Measurements from ENCODE around the gene EPHA2. TPM values are rescaled to one million over a fixed set of nuclear protein-coding genes. Genes with fewer than 3 reads are reported as not detected.

EPHA2 gene
- polyA plus RNA-seq, 1 of the 3 experiments (the other 2 are of a cell fraction), result 126 TPM

DNA sequence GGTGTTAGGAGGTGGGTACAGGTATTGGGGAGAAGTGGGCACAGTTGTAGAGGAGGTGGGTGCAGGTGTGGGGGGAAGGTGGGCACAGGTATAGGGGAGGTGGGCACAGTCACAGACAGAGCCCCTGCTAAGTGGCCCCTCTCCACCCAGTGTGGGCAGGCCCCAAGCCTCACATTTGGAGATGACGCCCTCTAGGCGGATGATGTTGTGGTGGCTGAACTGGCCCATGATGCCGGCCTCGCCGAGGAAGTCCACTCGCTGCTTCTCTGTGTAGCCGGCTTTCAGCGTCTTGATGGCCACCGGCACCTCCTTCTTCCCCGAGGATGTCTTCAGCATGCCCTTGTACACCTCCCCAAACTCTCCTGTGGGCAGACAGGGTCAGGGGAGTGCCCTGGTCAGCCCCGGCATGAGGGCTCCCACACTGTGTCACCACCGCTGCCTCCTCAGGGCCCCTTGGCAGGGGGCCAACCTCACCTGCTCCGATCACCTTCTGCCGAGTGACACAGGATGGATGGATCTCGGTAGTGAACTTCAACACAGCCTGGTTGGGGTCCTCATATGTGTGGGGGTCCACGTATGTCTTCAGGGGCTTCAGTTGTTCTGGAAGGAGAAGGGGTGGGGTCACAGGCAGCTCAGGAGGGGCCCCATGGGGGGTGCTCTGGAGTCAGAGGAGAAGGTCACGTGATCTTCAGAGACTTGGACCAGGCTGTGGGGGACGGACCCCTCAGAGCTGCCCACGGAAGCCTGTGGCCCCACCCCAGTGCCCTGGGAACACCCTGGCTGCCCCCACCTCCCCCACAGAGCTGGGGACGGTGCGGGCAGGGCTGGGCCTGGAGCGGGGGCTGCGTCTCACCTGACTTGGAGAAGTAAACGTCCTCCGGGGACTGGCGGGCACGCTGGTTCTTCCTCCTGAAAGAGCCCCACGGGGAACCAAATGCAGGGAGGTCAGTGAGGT, 22.6 kb downstream of the EPHA2 start:
- Histone ChIP-seq H3K9me2 (no peaks in the 10 kb centered on the region), H3F3A (replicated peaks; ENCODE audit: insufficient read depth) (peaks cover 4% of the 10 kb centered on the region), H4K20me1 (ENCODE audit: insufficient read depth) (peaks cover 9% of the 10 kb centered on the region; the same call in 1 of the 2 replicates), H3K4me3 (ENCODE audit: low read depth in 2 of 2, low read length in 1 of 2) (no peak overlapping the region), H2AFZ (ENCODE audit: low read depth) (no peak overlapping the region), H3K4me2 (no peak overlapping the region), H3K79me2 (ENCODE audit: insufficient read depth) (peaks cover 53% of the 10 kb centered on the region), H3K4me1 (ENCODE audit: control insufficient read depth in 1 of 2, insufficient read depth in 2 of 2, low read depth in 1 of 2, low read length in 1 of 2) (peaks cover 0 to under 1% of the 10 kb centered on the region in 2 experiments; a peak in 1 of 4 replicates), H3K27me3 (ENCODE audit: insufficient read depth) (no peaks in the 10 kb centered on the region), H3K9ac (no peak overlapping the region), H3K9me3 (no peaks in the 10 kb centered on the region), H3K36me3 (replicated peaks in 1 of 2; ENCODE audit: control insufficient read depth in 1 of 2, insufficient read depth in 2 of 2, low read length in 1 of 2) (peaks cover 59 to 76% of the 10 kb centered on the region in 2 experiments), H3K27ac (ENCODE audit: low read depth in 2 of 2, low read length in 1 of 2) (no peak overlapping the region)
- TF ChIP-seq CHD2 (IDR thresholded peaks at IDR 0.05; ENCODE audit: low read length, partially characterized antibody) (no peak), RFX5 (IDR thresholded peaks at IDR 0.05; ENCODE audit: low read length) (no peak), POLR2AphosphoS5 (IDR thresholded peaks at IDR 0.05; ENCODE audit: low read depth, low read length) (no peak), ELF1 (IDR thresholded peaks at IDR 0.05) (no peak), TCF12 (IDR thresholded peaks at IDR 0.05) (no peak), FOXM1 (IDR thresholded peaks at IDR 0.05; ENCODE audit: low read depth) (no peak), RXRA (IDR thresholded peaks at IDR 0.05; ENCODE audit: borderline replicate concordance, low read depth) (no peak), YY1 (IDR thresholded peaks at IDR 0.05; ENCODE audit: low read depth) (no peak), MXI1 (IDR thresholded peaks at IDR 0.05; ENCODE audit: low read depth, low read length) (no peak)
- ChIA-PET POLR2A (no interaction called here), CTCF (interaction anchor here (0.8 kb wide), 1 partner anchor 51 kb away, joined by 3 read pairs; no protein-coding TSS in a partner anchor)
- WGBS (ENCODE audit: low lambda C conversion rate), result 82% methylated on average over 3 of the region's 28 CpGs
- DNase-seq, result no peak

DNA sequence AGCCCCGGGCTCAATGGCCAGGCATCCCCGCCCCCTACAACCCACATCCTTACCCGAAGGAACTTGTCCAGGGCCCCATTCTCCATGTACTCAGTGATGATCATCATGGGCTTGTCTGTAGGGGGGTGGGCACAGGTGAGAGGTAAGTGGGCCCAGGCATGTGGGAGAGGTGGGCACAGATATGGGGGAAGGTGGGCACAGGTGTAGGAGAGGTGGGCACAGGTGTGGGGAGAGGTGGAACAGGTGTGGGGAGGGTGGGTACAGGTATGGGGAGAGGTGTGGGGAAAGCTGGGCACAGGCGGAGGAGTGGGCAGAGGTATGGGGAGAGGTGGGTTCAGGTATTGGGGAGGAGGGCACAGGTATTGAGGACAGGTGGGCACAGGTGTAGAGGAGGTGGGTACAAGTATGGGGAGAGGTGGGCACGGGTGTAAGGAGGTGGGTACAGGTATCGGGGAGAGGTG, 23.5 kb downstream of the EPHA2 start:
- POLR2A ChIA-PET, result no interaction called here
- TF ChIP-seq SMC3 (IDR thresholded peaks at IDR 0.05; ENCODE audit: low read depth, low read length) (no peak), POLR2AphosphoS5 (IDR thresholded peaks at IDR 0.05; ENCODE audit: low read depth, low read length) (no peak), TAF1 (IDR thresholded peaks at IDR 0.05; ENCODE audit: borderline replicate concordance, low read depth, low read length) (no peak), GATA2 (CRISPR knock-in tag; IDR thresholded peaks at IDR 0.05) (no peak), JUND (IDR thresholded peaks at IDR 0.05) (no peak), CHD2 (IDR thresholded peaks at IDR 0.05; ENCODE audit: low read length, partially characterized antibody) (no peak), GABPA (IDR thresholded peaks at IDR 0.05; ENCODE audit: low read depth) (no peak), TEAD4 (IDR thresholded peaks at IDR 0.05; ENCODE audit: borderline replicate concordance, insufficient read depth) (no peak), FOSL2 (IDR thresholded peaks at IDR 0.05; ENCODE audit: borderline replicate concordance, low read depth) (no peak), RCOR1 (IDR thresholded peaks at IDR 0.05; ENCODE audit: low read length) (no peak), NRF1 (IDR thresholded peaks at IDR 0.05; ENCODE audit: low read depth, low read length) (no peak), MXI1 (IDR thresholded peaks at IDR 0.05; ENCODE audit: low read depth, low read length) (no peak)
- TF ChIP-seq, protein P1, sequence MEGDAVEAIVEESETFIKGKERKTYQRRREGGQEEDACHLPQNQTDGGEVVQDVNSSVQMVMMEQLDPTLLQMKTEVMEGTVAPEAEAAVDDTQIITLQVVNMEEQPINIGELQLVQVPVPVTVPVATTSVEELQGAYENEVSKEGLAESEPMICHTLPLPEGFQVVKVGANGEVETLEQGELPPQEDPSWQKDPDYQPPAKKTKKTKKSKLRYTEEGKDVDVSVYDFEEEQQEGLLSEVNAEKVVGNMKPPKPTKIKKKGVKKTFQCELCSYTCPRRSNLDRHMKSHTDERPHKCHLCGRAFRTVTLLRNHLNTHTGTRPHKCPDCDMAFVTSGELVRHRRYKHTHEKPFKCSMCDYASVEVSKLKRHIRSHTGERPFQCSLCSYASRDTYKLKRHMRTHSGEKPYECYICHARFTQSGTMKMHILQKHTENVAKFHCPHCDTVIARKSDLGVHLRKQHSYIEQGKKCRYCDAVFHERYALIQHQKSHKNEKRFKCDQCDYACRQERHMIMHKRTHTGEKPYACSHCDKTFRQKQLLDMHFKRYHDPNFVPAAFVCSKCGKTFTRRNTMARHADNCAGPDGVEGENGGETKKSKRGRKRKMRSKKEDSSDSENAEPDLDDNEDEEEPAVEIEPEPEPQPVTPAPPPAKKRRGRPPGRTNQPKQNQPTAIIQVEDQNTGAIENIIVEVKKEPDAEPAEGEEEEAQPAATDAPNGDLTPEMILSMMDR (IDR thresholded peaks at IDR 0.05), result no peak
- TF ChIP-seq, protein P2, sequence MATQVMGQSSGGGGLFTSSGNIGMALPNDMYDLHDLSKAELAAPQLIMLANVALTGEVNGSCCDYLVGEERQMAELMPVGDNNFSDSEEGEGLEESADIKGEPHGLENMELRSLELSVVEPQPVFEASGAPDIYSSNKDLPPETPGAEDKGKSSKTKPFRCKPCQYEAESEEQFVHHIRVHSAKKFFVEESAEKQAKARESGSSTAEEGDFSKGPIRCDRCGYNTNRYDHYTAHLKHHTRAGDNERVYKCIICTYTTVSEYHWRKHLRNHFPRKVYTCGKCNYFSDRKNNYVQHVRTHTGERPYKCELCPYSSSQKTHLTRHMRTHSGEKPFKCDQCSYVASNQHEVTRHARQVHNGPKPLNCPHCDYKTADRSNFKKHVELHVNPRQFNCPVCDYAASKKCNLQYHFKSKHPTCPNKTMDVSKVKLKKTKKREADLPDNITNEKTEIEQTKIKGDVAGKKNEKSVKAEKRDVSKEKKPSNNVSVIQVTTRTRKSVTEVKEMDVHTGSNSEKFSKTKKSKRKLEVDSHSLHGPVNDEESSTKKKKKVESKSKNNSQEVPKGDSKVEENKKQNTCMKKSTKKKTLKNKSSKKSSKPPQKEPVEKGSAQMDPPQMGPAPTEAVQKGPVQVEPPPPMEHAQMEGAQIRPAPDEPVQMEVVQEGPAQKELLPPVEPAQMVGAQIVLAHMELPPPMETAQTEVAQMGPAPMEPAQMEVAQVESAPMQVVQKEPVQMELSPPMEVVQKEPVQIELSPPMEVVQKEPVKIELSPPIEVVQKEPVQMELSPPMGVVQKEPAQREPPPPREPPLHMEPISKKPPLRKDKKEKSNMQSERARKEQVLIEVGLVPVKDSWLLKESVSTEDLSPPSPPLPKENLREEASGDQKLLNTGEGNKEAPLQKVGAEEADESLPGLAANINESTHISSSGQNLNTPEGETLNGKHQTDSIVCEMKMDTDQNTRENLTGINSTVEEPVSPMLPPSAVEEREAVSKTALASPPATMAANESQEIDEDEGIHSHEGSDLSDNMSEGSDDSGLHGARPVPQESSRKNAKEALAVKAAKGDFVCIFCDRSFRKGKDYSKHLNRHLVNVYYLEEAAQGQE (IDR thresholded peaks at IDR 0.05; ENCODE audit: low read depth, low read length), result no peak
- Histone ChIP-seq H3K27me3 (ENCODE audit: insufficient read depth) (no peaks in the 10 kb centered on the region), H3K4me2 (no peak overlapping the region), H3K4me1 (ENCODE audit: control insufficient read depth in 1 of 2, insufficient read depth in 2 of 2, low read depth in 1 of 2, low read length in 1 of 2) (peaks cover 0 to 10% of the 10 kb centered on the region in 2 experiments; a peak in 1 of 4 replicates), H3K36me3 (replicated peaks in 1 of 2; ENCODE audit: control insufficient read depth in 1 of 2, insufficient read depth in 2 of 2, low read length in 1 of 2) (peaks cover 53 to 76% of the 10 kb centered on the region in 2 experiments), H4K20me1 (ENCODE audit: insufficient read depth) (0 out of 2 replicates have a peak, but pooled peaks cover 2% of the 10 kb centered on the region), H3K4me3 (ENCODE audit: low read depth in 2 of 2, low read length in 1 of 2) (no peak overlapping the region), H3K9ac (no peak overlapping the region), H3K9me2 (no peaks in the 10 kb centered on the region), H3K9me3 (no peaks in the 10 kb centered on the region), H3F3A (replicated peaks; ENCODE audit: insufficient read depth) (peaks cover 4% of the 10 kb centered on the region), H2AFZ (ENCODE audit: low read depth) (no peak overlapping the region), H3K79me2 (ENCODE audit: insufficient read depth) (peaks cover 43% of the 10 kb centered on the region), H3K27ac (ENCODE audit: low read depth in 2 of 2, low read length in 1 of 2) (no peak overlapping the region)
- WGBS (ENCODE audit: low lambda C conversion rate), result 91% methylated on average over 6 of the region's 6 CpGs
- CTCF ChIA-PET, result no interaction called here
- DNase-seq, result no peak
